SK-N-SH treated with all-trans-retinoic acid at 6 μM for 48 hours (cell line): ENCODE data around the gene MXD1.

ENCODE experiments used
- ATAC-seq: fragments of 200-7000 bp; cut with Tn5 transposase; 3 replicates; pipeline ENCODE4 v1.9.1; 2020; ENCODE audit warnings: mild to moderate bottlenecking, moderate library complexity
- ARNTL ChIP-seq: fragments of 450-650 bp; formaldehyde crosslinking; IDR thresholded peaks from 2 replicates; pipeline ENCODE4 v1.5.0; 2020; ENCODE audit warnings: low read depth, mild to moderate bottlenecking, moderate library complexity, borderline replicate concordance
- BACH2 ChIP-seq: fragments of 250-450 bp; sonication (Bioruptor Pico); IDR thresholded peaks from 2 replicates; pipeline ENCODE4 v1.9.0; 2021; ENCODE audit warnings: mild to moderate bottlenecking, borderline replicate concordance
- CREB5 ChIP-seq: fragments of 250-450 bp; sonication (Bioruptor Pico); IDR thresholded peaks from 2 replicates; pipeline ENCODE4 v1.5.1; 2020; ENCODE audit warnings: low read depth, mild to moderate bottlenecking, moderate library complexity
- CSRNP3 ChIP-seq: fragments of 250-450 bp; sonication (Bioruptor Pico); IDR thresholded peaks from 2 replicates; pipeline ENCODE4 v1.5.1; 2021; ENCODE audit warnings: mild to moderate bottlenecking, moderate library complexity
- GLIS3 ChIP-seq: fragments of 250-450 bp; sonication (Bioruptor Pico); IDR thresholded peaks from 2 replicates; pipeline ENCODE4 v1.5.0; 2020; ENCODE audit warnings: mild to moderate bottlenecking, moderate library complexity
- ISL1 ChIP-seq: fragments of 250-450 bp; sonication (Bioruptor Pico); IDR thresholded peaks from 2 replicates; pipeline ENCODE4 v2.1.2; 2022; ENCODE audit warnings: mild to moderate bottlenecking, moderate library complexity
- OSR1 ChIP-seq: fragments of 250-450 bp; sonication (Bioruptor Pico); IDR thresholded peaks from 2 replicates; pipeline ENCODE4 v1.8.0; 2022; ENCODE audit warnings: moderate library complexity, mild to moderate bottlenecking, inconsistent platforms
- PATZ1 ChIP-seq: fragments of 250-450 bp; sonication (Bioruptor Pico); IDR thresholded peaks from 2 replicates; pipeline ENCODE4 v1.8.0; 2020; ENCODE audit warnings: mild to moderate bottlenecking, moderate library complexity, borderline replicate concordance
- POU6F1 ChIP-seq: fragments of 250-450 bp; sonication (Bioruptor Pico); IDR thresholded peaks from 2 replicates; pipeline ENCODE4 v1.8.0; 2021; ENCODE audit warnings: low read depth, mild to moderate bottlenecking, moderate library complexity, borderline replicate concordance
- PPARA ChIP-seq: fragments of 250-450 bp; sonication (Bioruptor Pico); IDR thresholded peaks from 2 replicates; pipeline ENCODE4 v1.5.0; 2020; ENCODE audit warnings: mild to moderate bottlenecking, borderline replicate concordance
- RARB ChIP-seq: fragments of 250-450 bp; sonication (Bioruptor Pico); IDR thresholded peaks from 2 replicates; pipeline ENCODE4 v1.8.0; 2021; ENCODE audit warnings: mild to moderate bottlenecking, moderate library complexity
- SNAI2 ChIP-seq: fragments of 250-450 bp; sonication (Bioruptor Pico); IDR thresholded peaks from 2 replicates; pipeline ENCODE4 v1.5.0; 2020; ENCODE audit warnings: mild to moderate bottlenecking, moderate library complexity
- TCF4 ChIP-seq: fragments of 250-450 bp; sonication (Bioruptor Pico); IDR thresholded peaks from 2 replicates; pipeline ENCODE4 v1.8.0; 2021; ENCODE audit warnings: mild to moderate bottlenecking, moderate library complexity, borderline replicate concordance
- TOX ChIP-seq: fragments of 250-450 bp; sonication (Bioruptor Pico); IDR thresholded peaks from 2 replicates; pipeline ENCODE4 v1.8.0; 2021; ENCODE audit warnings: mild to moderate bottlenecking, moderate library complexity, borderline replicate concordance
- TSHZ2 ChIP-seq: fragments of 250-450 bp; sonication (Bioruptor Pico); IDR thresholded peaks from 2 replicates; pipeline ENCODE4 v1.5.0; 2020; ENCODE audit warnings: mild to moderate bottlenecking, moderate library complexity
- ZC3H10 ChIP-seq: fragments of 250-450 bp; sonication (Bioruptor Pico); IDR thresholded peaks from 2 replicates; pipeline ENCODE4 v1.5.1; 2021; ENCODE audit warnings: mild to moderate bottlenecking, moderate library complexity
- ZFP3 ChIP-seq: fragments of 250-450 bp; sonication (Bioruptor Pico); IDR thresholded peaks from 2 replicates; pipeline ENCODE4 v1.5.0; 2020; ENCODE audit warnings: mild to moderate bottlenecking, moderate library complexity
- ZFP30 ChIP-seq: fragments of 450-650 bp; formaldehyde crosslinking; IDR thresholded peaks from 2 replicates; pipeline ENCODE4 v1.5.0; 2022; ENCODE audit warnings: mild to moderate bottlenecking, moderate library complexity
- ZNF565 ChIP-seq: fragments of 450-650 bp; formaldehyde crosslinking; conservative IDR thresholded peaks from 2 replicates; pipeline ENCODE4 v1.5.0; 2020; ENCODE audit warnings: low read depth, mild to moderate bottlenecking, moderate library complexity
- ZNF70 ChIP-seq: fragments of 450-650 bp; formaldehyde crosslinking; IDR thresholded peaks from 2 replicates; pipeline ENCODE4 v1.5.0; 2020; ENCODE audit warnings: mild to moderate bottlenecking, moderate library complexity

Gene MXD1

GRCh38 chr2:69975136-69975852 is 60.4 kb downstream of the MXD1 start:
- TF ChIP-seq TSHZ2 (CRISPR knock-in tag) (no peak), GLIS3 (CRISPR knock-in tag) (no peak), ZC3H10 (CRISPR knock-in tag) (no peak), TOX (CRISPR knock-in tag) (no peak), ISL1 (CRISPR knock-in tag) (no peak), CREB5 (CRISPR knock-in tag) (no peak), OSR1 (CRISPR knock-in tag) (no peak), CSRNP3 (CRISPR knock-in tag) (no peak), PPARA (CRISPR knock-in tag) (no peak), PATZ1 (CRISPR knock-in tag) (no peak), SNAI2 (CRISPR knock-in tag) (no peak), POU6F1 (CRISPR knock-in tag) (no peak), ZFP3 (CRISPR knock-in tag) (no peak), ZFP30 (CRISPR knock-in tag) (no peak), RARB (no peak), ARNTL (CRISPR knock-in tag) (no peak), ZNF70 (CRISPR knock-in tag) (no peak)

GRCh38 chr2:69975853-69976462 is 61.0 kb downstream of the MXD1 start:
- no peak for ATAC-seq
- TF ChIP-seq GLIS3 (CRISPR knock-in tag) (no peak), ISL1 (CRISPR knock-in tag) (no peak), TCF4 (CRISPR knock-in tag) (no peak), BACH2 (CRISPR knock-in tag) (no peak), ZNF565 (CRISPR knock-in tag) (no peak), OSR1 (CRISPR knock-in tag) (no peak), PATZ1 (CRISPR knock-in tag) (no peak)

More at GRCh38 chr2:69975136-69975852, 60.4 kb downstream of the MXD1 start:
- no peak for ATAC-seq
